HL-60/S4 treated with retinoic acid at 250 ng/mL for 4 days and 3 days (cell line): ENCODE data around the gene AKAP6.

Experiments used
- in situ Hi-C: fragments of 300-500 bp; cut with MboI; formaldehyde crosslinking; loops from 2 replicates; pipeline ENCODE4 v1.7.0; 2022; ENCODE audit warnings: low sequenced_read_pairs

AKAP6 gene

DNA sequence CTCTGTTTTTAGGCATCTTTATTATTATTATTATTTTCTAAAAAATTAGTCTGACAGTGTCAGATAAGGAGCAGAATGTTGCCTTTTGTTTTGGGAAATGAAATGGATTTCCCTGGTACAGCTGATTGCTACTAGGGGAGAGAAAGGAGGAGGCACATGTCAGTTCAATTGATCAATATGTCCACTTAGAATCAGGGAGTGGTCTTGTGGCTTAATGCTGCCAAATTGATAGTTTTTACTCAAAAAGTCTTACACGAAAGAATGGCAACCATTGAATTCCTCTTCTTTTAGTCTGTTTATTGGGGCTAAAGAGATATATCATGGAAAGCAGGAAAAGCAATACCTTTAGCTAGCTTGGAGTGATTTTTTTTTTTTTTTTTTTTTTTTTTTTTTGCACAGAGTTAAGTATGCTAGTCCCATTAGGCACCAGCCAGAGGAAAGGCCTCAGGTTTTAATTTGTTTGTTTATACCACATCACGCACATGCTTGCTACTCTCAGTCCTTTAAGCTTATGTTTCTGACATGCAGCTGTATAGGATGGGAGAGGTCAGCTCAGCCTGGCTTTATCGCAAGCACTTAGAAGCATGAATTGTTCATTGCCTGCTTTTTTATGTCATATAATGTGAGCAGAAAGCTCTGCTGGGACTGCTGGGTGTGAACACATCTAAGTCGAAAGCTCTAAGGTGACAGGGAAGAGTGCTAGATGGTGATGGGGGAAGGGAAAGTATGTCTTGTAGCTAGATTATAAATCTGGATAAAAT is 1.4 kb downstream of the AKAP6 start:
- in situ Hi-C loops, result no loop called here

DNA sequence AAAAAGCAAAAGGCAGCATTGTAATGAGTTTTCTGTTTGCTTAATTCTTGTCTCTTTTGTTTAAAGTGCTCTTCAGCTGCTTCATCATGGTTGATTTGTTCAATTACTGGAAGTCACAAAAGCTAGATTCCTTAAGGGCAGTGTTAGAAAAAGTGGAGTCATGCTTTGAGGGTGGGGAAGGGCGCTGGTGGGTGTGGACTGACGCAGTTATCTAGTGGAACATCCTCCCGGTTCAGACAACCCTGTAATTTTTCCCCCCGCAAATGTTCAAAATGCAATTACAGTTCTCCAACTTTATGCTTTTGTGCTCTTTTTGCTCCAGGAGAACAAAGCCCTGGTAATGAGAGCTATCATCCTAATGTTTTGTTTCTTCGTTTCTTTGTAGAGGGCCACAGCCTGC is 2.1 kb downstream of the AKAP6 start:
- in situ Hi-C loops, result no loop called here

DNA sequence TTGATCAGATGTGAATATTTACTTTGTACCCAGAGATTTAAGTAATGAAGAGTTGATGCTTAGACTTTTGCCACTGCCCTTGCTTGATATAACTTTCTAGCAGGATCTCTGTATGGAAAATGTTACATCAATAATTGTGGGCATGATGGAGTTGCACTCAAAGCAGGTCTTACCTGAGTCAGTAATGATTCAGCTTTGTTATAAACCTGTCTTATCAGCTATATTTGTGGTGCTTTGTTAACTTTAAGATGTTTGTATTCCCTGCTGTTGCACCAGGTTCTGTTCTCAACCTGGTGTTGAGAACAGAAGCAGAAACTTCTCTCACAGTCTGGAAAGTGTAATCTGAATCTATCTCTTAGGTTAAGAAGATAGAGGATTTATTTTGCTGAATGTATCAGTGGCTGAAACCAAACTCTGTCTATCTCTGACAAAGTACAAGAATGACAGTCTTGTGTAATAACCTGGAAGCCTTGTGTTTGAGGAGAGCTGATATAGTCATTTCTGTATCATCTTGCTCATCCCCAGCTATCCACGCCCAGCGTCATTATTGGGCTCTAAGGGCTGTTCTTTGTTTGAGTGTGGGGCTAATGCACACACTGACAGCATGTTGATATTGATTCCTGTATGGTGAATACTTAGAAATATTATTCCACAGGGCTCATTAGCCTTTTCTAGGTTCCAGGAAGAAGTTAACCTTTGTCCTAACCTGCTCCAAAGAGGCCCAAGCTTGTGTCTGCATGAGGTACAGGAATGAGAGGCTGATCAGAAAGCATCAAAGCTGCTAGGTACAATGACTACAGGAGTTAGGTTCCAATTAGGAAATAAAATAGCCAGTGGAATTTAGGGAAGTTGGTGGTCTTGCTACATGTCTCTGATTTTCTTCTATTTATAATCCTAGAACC is 3.6 kb downstream of the AKAP6 start:
- in situ Hi-C loops, result no loop called here

DNA sequence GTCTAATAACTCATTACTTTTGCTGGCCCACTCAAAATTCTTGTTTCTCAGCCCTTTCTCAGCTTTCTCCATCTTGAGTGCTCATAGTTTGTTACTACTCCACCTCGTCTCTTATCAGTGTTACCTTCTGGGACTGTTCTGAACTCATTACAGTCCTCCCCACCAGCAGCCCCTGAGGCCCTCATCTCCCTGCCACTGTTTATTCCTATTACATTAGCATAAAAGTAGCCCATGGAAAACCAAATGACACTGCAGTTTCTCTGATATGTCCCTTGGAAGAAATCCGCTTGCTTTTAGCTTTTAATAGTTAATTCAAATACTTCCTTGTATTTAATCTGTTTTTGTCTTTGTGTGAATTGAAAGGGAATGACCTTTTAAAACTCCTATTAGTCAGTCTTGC is 7.6 kb downstream of the AKAP6 start:
- in situ Hi-C loops, result no loop called here

DNA sequence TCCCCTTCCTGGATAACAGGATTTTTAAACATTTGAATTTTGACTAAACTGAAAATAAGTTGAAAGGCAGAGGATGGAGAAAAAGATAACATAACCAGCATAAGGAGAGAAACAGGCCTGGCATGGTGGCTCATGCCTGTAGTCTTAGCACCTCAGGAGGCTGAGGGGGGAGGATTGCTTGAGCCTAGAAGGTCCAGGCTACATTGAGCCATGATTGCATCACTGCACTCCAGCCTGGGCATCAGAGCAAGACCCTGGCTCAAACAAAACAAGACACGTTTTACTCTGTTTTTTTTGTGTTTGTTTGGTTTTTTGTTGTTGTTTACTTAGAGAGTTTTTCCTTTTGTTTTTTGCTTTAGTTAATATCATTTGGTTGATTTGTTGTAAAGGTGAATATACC is 8.7 kb downstream of the AKAP6 start:
- in situ Hi-C loops, result no loop called here

DNA sequence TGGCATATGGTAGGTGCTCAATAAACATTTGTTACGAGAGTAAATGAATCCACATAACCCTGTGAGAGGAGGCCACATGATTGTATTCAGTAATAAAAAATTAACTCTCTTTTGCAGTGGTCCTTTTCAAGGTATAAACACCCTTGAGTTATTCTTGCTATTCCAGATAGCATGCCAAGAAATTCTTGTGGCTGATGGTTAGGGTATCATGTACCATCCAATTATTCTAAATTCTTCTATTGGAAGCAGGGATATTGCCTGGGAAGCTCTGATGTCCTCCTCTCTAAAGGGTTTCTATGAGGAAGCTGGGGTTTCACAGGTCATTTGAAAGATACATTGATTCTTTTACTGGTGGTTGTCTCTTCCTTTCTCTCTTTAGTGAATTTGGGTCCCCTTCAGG is 10.1 kb downstream of the AKAP6 start:
- in situ Hi-C loops, result no loop called here

DNA sequence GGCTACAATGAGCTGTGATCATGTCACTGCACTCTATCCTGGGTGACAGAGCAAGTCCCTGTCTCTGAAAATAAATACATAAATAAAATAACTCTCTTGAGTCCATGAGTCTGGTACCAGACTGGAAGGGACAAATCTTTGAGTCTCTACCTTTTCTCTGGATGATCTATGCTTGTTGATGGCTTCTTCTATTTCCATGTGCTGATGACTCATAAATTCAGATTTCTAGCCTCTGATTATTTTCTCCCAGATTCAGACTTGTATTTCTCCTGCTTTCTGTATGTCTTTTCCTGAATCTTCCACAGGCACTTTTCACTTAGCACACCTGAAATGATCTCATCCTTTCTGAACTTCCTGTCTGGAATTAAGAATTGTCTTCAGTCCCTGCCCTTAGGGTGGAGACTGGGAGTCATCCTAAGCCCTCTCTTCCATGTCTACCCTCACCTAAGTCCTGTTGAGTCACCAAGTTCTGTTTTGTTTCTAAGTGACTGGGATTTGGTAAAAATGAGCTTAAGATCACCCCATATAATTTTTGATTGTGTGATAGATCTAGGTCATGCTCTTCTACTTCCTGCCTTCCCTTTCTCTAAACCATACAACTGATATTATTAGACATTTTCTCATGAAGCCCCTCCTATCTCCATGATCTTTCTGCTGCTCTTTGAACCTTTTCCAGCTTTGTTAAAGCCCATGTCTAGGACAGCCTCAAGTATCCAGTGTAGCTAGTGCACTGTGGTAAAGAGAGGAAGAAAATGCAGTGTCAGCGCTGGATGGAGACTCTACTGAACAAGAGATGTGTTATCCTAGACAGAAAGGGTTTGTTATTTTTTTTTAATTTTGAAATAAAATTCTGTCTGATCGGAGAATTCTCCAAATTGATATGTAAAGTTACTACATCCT is 13.1 kb downstream of the AKAP6 start:
- in situ Hi-C loops, result no loop called here

DNA sequence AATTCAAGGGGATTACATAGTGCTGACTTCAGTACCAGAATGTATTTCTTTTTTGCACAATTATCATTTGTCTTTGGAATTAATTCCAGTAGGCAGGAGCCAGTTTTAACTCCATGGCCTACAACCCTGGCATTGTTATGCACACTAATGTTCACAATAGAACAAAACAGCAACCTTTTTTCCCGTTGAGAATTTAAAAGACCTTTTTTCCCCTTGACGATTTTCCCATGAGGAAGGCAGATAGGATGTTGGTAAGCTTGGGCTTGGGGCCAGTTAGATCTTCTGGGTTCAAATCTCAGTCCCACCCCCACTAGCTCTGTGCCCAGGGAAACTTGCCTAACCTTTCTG is 13.7 kb downstream of the AKAP6 start:
- in situ Hi-C loops, result no loop called here

DNA sequence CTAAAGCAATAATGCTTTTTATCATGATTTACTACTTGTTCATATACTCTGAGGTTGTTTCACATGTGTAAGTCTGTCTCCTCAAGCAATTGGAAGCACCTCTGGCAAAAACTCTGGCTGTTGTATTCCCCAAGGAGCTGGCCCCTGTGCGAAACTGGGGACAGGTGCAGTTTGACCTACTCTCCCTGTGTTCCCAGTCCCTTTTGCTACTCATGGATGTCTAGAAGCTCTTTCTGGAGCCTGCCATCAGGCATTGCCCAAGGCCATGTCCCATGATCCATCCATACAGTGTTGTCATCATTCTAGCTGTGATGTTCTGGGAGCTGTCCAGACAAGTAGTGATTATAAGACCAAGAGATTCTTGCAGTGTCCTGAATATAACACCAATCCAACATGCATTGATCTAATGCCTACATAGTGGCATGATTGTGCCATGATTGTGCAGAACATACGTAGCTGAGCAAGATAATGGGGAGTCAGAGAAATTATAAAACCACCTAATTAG is 14.9 kb downstream of the AKAP6 start:
- in situ Hi-C loops, result no loop called here

DNA sequence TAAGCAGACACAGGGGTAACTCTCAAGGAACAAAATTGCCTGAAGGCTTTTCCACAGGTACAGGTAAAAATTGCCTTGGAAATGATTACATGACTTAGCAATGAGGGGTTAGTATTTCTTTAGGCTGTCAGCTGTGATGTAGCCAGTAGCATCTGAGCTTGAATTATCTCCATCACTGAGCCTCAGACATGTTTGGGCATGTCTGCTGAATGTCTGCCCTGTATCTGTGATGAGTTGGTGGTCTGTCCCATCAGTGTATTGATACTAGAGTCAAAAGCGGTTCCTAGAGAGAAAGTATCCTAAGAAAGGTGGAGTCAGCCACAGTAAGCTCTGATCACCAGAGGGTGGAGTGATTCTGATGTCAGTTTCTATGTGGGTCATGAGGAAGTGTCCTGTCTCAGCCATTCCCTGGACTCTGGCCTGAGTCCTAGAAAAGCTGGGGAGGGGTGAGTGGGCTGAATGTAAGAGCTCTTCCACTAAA is 16.3 kb downstream of the AKAP6 start:
- in situ Hi-C loops, result no loop called here

DNA sequence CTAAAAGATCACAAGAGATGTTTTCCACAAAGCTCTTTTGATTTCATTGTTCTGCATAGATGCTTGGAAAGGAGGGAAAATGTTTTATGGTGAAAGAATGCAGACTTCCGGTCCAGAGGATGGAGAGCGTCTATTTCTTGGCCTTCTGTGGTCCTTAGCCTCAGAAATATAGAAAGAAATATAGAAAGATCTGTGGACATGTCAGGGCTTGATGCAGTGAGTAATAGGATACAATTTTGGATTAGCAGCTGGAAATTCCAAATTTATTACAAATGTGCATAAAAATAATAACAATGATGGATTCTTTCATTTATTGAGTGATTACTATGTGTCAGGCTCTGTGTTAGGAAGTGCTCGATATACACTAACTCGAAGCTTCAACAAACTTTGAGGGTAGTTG is 20.2 kb downstream of the AKAP6 start:
- in situ Hi-C loops, result no loop called here

DNA sequence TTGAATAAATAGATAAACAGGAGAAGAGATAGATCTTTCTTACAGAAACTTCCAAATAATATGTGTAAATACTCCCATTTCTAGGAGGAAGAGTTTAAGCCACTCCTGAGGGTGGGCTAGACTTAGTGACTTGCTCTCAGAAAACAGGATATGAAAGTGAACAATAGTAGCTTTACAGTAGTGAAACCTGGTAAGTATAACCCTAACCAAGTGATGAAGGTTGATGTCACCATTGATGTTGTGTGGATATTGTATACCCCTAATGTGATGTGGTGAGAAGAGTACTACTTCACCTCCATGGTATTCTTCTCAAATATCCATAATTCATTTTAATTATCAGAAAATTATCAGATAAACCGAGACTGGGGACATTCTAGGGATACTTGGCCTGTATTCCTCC is 20.9 kb downstream of the AKAP6 start:
- in situ Hi-C loops, result no loop called here

DNA sequence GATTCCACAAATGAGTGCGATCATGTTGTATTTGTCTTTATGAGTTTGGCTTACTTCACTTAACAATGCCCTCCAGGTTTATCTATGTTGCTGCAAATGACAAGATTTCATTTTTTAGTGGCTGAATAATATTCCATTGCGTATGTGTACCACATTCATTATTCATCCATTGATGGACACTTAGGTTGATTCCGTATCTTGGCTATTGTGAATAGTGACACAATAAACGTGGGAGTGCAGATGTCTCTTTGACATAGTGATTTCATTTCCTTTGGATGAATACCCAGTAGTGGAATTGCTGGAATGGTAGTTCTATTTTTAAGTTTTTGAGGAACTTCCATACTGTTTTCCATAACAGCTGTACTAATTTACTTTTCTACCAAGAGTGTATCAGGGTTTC is 23.5 kb downstream of the AKAP6 start:
- in situ Hi-C loops, result no loop called here

DNA sequence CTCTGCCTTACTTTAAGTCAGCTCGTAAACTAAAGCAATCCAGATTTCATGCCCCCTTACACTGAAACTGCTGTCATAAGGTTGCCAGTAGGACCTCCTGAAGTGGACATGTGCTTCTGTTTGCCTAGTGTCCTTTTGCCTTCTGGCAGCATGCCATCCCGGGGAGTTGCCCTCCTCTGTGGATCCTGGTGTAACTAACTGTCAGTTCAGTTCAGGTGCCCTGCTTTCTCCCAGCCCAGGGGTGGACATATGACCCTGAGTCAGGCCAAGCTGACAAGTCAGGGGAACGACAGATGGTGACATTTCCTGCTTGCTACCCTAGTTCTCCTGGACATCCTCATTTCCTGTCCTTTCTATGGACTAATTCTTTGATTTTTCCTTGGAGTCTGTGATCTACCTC is 25.6 kb downstream of the AKAP6 start:
- in situ Hi-C loops, result no loop called here

DNA sequence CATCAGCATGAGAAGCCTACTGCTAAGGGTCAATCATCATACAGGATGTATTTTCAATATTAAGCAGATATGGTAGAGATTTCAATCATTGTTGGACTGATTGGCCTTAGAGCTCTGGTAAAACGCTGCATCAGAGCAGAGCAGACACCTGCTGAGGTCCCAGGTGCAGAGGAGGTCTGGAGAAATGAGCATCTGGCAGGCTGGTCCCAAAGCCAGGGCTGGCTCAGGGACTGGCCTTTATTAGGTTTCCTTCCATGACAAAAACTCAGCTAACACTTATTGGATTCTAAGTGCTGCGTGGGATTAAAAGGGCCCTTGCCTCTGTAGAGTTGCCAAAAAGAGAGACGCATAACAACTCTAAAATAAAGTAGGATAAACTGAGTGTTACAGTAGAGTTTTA is 29.7 kb downstream of the AKAP6 start:
- in situ Hi-C loops, result no loop called here

DNA sequence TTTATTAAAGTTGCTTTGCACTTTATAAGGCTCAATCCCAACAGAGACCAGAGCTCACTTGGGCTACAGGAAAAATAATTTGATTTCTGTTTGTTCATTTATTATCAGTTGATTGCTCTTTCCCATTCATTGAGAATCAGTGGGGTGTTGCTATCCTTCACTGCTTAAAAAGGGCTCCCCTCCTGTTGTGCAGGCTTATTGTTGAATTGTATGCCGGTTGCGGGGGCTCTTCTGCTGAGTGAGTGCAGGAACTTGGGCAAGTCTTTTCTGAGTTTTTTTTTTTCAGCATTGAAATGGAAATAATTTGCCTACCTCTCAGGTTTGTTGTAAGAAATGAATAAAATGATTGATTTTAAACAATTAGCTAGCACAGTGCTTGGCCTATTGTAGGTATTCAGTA is 32.6 kb downstream of the AKAP6 start:
- in situ Hi-C loops, result no loop called here

DNA sequence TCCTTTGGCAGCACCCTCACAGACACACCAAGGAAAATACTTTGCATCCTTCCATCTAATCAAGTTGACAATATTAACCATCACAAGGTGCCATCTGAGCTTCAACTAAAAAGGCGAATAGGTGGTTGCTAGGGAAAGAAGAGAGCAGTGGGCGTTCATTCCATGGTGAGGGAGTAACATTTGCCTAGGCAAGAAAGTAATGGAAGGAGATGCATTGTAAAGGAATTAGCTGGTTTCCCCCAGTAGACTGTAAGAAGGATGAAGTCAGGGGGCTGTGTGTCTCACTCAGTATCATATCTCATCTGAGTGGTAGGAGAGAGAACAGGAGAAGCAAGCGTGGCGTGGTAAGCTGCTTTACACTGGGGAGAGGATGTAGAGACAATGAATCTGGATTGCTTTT is 34.7 kb downstream of the AKAP6 start:
- in situ Hi-C loops, result no loop called here

DNA sequence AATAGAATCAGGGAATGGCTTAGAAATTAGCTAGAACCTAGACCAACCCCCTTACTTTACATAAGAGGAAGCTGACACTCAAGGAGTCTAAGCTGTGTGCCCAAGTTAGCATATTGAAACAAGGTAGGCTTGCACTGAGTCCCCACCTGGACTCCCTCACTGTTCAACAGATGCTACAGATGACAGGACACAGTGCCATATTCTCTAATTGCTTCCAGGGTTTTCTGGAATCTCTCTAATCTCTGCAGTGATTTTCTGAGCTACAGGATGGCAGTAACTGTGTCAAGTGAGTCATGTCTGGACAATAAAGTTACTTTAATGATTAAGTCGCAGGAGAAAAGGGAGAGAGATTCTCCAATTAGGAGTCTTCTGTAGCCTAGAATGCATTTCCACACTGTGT is 35.8 kb downstream of the AKAP6 start:
- in situ Hi-C loops, result no loop called here

DNA sequence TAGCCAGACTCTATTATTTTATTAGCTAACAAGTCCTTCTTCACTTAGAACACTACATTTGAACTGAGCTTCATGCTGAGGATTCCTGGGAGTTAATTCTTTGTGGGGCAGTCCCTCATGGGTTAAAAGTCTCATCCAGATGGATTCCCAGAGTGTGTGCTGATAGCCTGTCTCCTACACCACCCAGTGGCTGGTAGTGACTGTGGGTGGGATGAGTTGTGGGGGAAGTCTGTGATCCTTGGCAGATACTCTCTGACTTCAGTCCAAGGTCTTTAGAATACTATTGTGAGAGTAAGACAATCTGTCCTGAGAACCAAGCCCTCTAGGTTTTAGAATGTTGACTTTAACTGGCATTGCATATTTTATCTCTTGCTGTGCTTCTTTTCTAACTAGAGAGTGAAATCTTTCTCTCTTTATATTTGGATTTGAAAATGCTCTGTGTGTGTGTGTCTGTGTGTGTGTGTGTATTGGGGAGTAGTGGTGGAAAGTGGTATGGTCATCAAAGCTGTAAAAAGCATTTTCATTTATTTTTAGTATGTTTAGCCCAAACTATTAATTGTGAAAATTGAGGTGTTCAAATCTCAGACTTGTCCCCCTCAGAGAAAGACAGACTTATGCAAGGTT is 37.3 kb downstream of the AKAP6 start:
- in situ Hi-C loops, result no loop called here

DNA sequence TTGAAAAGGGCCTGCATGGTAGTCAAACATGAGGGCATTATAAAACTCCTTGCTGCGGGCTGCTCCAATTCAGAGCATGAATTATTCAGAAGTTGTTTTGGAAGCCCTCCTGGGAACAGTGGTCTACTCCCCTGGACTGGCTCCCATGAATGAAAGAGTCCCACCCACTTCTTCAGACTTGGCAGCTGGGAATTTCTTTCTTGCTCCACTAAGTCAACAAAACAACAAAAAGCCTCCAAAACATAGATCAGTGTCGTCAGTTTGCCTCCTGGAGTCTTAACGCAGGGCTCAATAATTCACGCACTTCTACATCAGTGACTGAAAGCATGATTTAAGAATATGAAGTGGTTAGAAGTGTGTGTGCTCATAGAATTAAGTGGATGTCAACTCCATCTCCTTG is 37.9 kb downstream of the AKAP6 start:
- in situ Hi-C loops, result no loop called here

DNA sequence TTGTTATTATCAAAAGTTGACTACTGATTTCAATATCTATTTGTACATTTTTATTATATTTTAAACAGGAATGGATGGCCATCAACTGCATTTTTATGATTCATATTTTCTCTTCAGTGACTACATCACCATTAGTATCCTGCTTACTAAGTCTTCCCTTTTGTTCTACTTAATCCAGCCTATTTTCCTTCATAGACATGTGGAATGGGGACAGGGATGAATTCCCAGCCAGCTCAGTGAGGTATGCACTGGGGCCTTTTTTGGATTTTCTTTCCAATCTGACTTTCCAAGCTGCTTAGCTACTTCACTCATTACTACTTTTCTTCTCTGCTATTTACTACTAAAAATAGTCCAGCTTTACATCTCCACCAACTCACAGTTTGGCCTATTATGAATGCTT is 38.4 kb downstream of the AKAP6 start:
- in situ Hi-C loops, result no loop called here
